ENCODE data around the gene NAGPA. TPM values are rescaled to one million over a fixed set of nuclear protein-coding genes. Genes with fewer than 3 reads are reported as not detected.

The NAGPA gene
- polyA plus RNA-seq, 1 donor from 2014 or later = 36.6 TPM

DNA sequence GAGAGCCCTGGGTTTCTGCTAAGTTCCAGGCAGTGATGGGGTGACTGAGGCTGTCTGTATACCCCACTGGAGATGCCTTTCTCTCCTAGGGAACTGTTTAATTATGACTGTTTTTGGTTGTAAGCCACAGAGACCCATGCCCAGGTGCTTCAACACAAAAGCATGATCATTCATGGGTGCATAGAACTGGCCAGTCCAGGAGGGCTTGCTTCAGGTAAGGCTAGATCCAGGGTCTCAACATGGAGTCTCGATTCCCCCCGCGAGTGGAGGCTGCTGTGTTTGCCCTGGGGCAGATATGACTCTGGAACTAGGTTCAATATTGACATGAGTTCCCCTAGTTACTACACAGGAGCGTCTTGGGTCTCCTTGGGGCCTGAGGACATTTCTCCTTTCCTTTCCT, 17.8 kb downstream of the NAGPA start:
- no peak for TF ChIP-seq TAF1 (IDR thresholded peaks at IDR 0.05; ENCODE audit: low read depth)
- TF ChIP-seq EP300 (conservative IDR thresholded peaks at IDR 0.05; ENCODE audit: poor library complexity, severe bottlenecking) = no peak
- no peak for TF ChIP-seq SMC3 (conservative IDR thresholded peaks at IDR 0.05; ENCODE audit: poor library complexity)
- TF ChIP-seq POLR2AphosphoS5 (IDR thresholded peaks at IDR 0.05) = no peak
- TF ChIP-seq EZH2 (IDR thresholded peaks at IDR 0.05; ENCODE audit: borderline replicate concordance, insufficient read depth, low read length, poor library complexity, severe bottlenecking) = no peak
- Histone ChIP-seq H3K27ac (ENCODE audit: low read length) (no peak overlapping the region), H3K36me3 (ENCODE audit: insufficient read depth, low read length) (no peaks in the 10 kb centered on the region)

DNA sequence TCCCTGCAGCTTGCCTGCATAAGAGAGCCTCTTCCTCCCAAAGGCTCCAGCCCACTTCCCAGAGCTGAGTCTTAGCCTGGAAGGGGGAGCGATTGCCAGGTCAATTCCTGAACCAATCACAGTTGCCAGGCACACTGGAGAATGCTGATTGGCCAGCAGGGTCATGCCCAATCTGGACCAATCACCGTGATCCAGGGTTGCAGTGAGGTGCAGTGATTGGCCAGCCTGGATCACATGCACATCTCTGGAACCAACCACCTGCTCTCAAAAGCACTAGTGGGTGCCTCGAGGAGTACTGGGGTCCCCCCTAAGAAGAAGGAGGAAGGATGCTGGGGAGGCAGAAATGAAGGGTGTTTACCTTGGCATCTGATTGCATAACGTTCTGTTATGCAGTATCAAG, 18.4 kb downstream of the NAGPA start:
- no peak overlapping the region for H2AFZ ChIP-seq (ENCODE audit: low read depth, low read length)
- H3K27me3 ChIP-seq (ENCODE audit: insufficient read depth, low read depth, low read length) = no peaks in the 10 kb centered on the region
- H3K9me2 ChIP-seq (ENCODE audit: insufficient read depth, low read length) = no peaks in the 10 kb centered on the region
- H3K9me3 ChIP-seq (ENCODE audit: low read length) = no peaks in the 10 kb centered on the region
- no peak overlapping the region for H3K4me3 ChIP-seq (ENCODE audit: low read length)
- no peaks in the 10 kb centered on the region for H3K79me2 ChIP-seq (replicated peaks; ENCODE audit: insufficient read depth, low read length)
- TF ChIP-seq POLR2AphosphoS5 (IDR thresholded peaks at IDR 0.05) (no peak), RAD21 (conservative IDR thresholded peaks at IDR 0.05) (no peak), EZH2 (IDR thresholded peaks at IDR 0.05; ENCODE audit: borderline replicate concordance, insufficient read depth, low read length, poor library complexity, severe bottlenecking) (no peak), EP300 (conservative IDR thresholded peaks at IDR 0.05; ENCODE audit: poor library complexity, severe bottlenecking) (no peak), SMC3 (conservative IDR thresholded peaks at IDR 0.05; ENCODE audit: poor library complexity) (no peak), TAF1 (IDR thresholded peaks at IDR 0.05; ENCODE audit: low read depth) (no peak), MXI1 (conservative IDR thresholded peaks at IDR 0.05; ENCODE audit: poor library complexity, severe bottlenecking) (no peak)
- TF ChIP-seq, protein P1, sequence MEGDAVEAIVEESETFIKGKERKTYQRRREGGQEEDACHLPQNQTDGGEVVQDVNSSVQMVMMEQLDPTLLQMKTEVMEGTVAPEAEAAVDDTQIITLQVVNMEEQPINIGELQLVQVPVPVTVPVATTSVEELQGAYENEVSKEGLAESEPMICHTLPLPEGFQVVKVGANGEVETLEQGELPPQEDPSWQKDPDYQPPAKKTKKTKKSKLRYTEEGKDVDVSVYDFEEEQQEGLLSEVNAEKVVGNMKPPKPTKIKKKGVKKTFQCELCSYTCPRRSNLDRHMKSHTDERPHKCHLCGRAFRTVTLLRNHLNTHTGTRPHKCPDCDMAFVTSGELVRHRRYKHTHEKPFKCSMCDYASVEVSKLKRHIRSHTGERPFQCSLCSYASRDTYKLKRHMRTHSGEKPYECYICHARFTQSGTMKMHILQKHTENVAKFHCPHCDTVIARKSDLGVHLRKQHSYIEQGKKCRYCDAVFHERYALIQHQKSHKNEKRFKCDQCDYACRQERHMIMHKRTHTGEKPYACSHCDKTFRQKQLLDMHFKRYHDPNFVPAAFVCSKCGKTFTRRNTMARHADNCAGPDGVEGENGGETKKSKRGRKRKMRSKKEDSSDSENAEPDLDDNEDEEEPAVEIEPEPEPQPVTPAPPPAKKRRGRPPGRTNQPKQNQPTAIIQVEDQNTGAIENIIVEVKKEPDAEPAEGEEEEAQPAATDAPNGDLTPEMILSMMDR (IDR thresholded peaks at IDR 0.05; ENCODE audit: poor library complexity, severe bottlenecking) = no peak
- H4K20me1 ChIP-seq (ENCODE audit: insufficient read depth) = no peaks in the 10 kb centered on the region
- no peaks in the 10 kb centered on the region for H3F3A ChIP-seq (ENCODE audit: insufficient read depth, low read length, poor library complexity, severe bottlenecking)
- H3K36me3 ChIP-seq (ENCODE audit: insufficient read depth, low read length) = no peaks in the 10 kb centered on the region
- H3K27ac ChIP-seq (ENCODE audit: low read length) = no peak overlapping the region
- H3K9ac ChIP-seq (ENCODE audit: low read length) = no peak overlapping the region
- no peak overlapping the region for H3K4me2 ChIP-seq (ENCODE audit: low read length)

More for the DNA sequence above, 17.8 kb downstream of the NAGPA start:
- no peaks in the 10 kb centered on the region for H3K9me3 ChIP-seq (ENCODE audit: low read length)
- H3K4me3 ChIP-seq (ENCODE audit: low read length) = no peak overlapping the region
- H3K9ac ChIP-seq (ENCODE audit: low read length) = no peak overlapping the region
- H2AFZ ChIP-seq (ENCODE audit: low read depth, low read length) = no peak overlapping the region
- H3F3A ChIP-seq (ENCODE audit: insufficient read depth, low read length, poor library complexity, severe bottlenecking) = no peaks in the 10 kb centered on the region
- no peaks in the 10 kb centered on the region for H3K9me2 ChIP-seq (ENCODE audit: insufficient read depth, low read length)
- H3K79me2 ChIP-seq (replicated peaks; ENCODE audit: insufficient read depth, low read length) = no peaks in the 10 kb centered on the region
- H3K4me2 ChIP-seq (ENCODE audit: low read length) = no peak overlapping the region
- no peaks in the 10 kb centered on the region for H3K27me3 ChIP-seq (ENCODE audit: insufficient read depth, low read depth, low read length)
- H4K20me1 ChIP-seq (ENCODE audit: insufficient read depth) = no peaks in the 10 kb centered on the region

- Histone ChIP-seq H3K27me3 (ENCODE audit: insufficient read depth, low read depth, low read length) (no peaks in the 10 kb centered on the region), H3K4me3 (ENCODE audit: low read length) (no peak overlapping the region), H2AFZ (ENCODE audit: low read depth, low read length) (no peak overlapping the region), H3K79me2 (replicated peaks; ENCODE audit: insufficient read depth, low read length) (no peaks in the 10 kb centered on the region), H4K20me1 (ENCODE audit: insufficient read depth) (no peaks in the 10 kb centered on the region), H3K9ac (ENCODE audit: low read length) (no peak overlapping the region), H3K27ac (ENCODE audit: low read length) (no peak overlapping the region), H3K9me3 (ENCODE audit: low read length) (no peaks in the 10 kb centered on the region), H3K4me2 (ENCODE audit: low read length) (no peak overlapping the region), H3K9me2 (ENCODE audit: insufficient read depth, low read length) (no peaks in the 10 kb centered on the region), H3F3A (ENCODE audit: insufficient read depth, low read length, poor library complexity, severe bottlenecking) (no peaks in the 10 kb centered on the region), H3K36me3 (ENCODE audit: insufficient read depth, low read length) (no peaks in the 10 kb centered on the region)
- no peak for TF ChIP-seq EP300 (conservative IDR thresholded peaks at IDR 0.05; ENCODE audit: poor library complexity, severe bottlenecking)
- TF ChIP-seq SMC3 (conservative IDR thresholded peaks at IDR 0.05; ENCODE audit: poor library complexity) = no peak
- TF ChIP-seq, protein P1 (IDR thresholded peaks at IDR 0.05; ENCODE audit: poor library complexity, severe bottlenecking) = no peak
- TF ChIP-seq MXI1 (conservative IDR thresholded peaks at IDR 0.05; ENCODE audit: poor library complexity, severe bottlenecking) = no peak
- TF ChIP-seq TAF1 (IDR thresholded peaks at IDR 0.05; ENCODE audit: low read depth) = no peak
- TF ChIP-seq POLR2AphosphoS5 (IDR thresholded peaks at IDR 0.05) = no peak
- TF ChIP-seq RAD21 (conservative IDR thresholded peaks at IDR 0.05) = no peak
These were observed 20.8 kb downstream of the NAGPA start for GRCh38 chr16:5012887-5013286.
